ENCODE measurements around the gene TPST2.
"Not testable (repeated sequence)": the region's sequence is repeated elsewhere in the genome, so short reads cannot be mapped to it uniquely, and the experiment has no call there.

The TPST2 gene

GRCh38 chr22:26589845-26590736 is at the start of gene TPST2:
TSS of gene TPST2 (minus strand) at chr22:26590132. CDS start at chr22:26541630, 48,502 bp downstream.
- peak; percentile 75 for DNase-seq

GRCh38 chr22:26636296-26636695 is 46.4 kb upstream of the TPST2 start:
- no peak for DNase-seq

- no peak for DNase-seq
Observed at GRCh38 chr22:26635117-26635516, 45.2 kb upstream of the TPST2 start.

GRCh38 chr22:26634189-26634588 is 44.3 kb upstream of the TPST2 start:
- DNase-seq = no peak

GRCh38 chr22:26632422-26633155 is 42.7 kb upstream of the TPST2 start:
- no peak for DNase-seq

GRCh38 chr22:26631282-26631681 is 41.4 kb upstream of the TPST2 start:
- no peak for DNase-seq

GRCh38 chr22:26629988-26630761 is 40.2 kb upstream of the TPST2 start:
- DNase-seq = no peak

- no peak for DNase-seq
Observed at GRCh38 chr22:26624803-26625202, 34.9 kb upstream of the TPST2 start.

- no peak for DNase-seq
Observed at GRCh38 chr22:26623984-26624383, 34.1 kb upstream of the TPST2 start.

GRCh38 chr22:26621663-26622062 is 31.7 kb upstream of the TPST2 start, which contains the start of gene CRYBA4:
TSS of gene CRYBA4 (plus strand) at chr22:26621963. CDS start at chr22:26622597, 634 bp downstream.
- no peak for DNase-seq

- DNase-seq = no peak
Observed at GRCh38 chr22:26620197-26620596, 30.3 kb upstream of the TPST2 start.

- no peak for DNase-seq
Observed at GRCh38 chr22:26619510-26619909, 29.6 kb upstream of the TPST2 start.

- DNase-seq = no peak
Observed at GRCh38 chr22:26618455-26618854, 28.5 kb upstream of the TPST2 start.

- no peak for DNase-seq
Observed at GRCh38 chr22:26617271-26618199, 27.6 kb upstream of the TPST2 start, which contains the start of gene CRYBB1. TSS of gene CRYBB1 (minus strand) at chr22:26618027. CDS start at chr22:26616319, 1,708 bp downstream.

GRCh38 chr22:26616650-26617049 is 26.7 kb upstream of the TPST2 start:
- DNase-seq = no peak

- no peak for DNase-seq
Observed at GRCh38 chr22:26615830-26616435, 26.0 kb upstream of the TPST2 start.

GRCh38 chr22:26615149-26615548 is 25.2 kb upstream of the TPST2 start:
- no peak for DNase-seq

- no peak for DNase-seq
Observed at GRCh38 chr22:26614322-26614721, 24.4 kb upstream of the TPST2 start.

GRCh38 chr22:26613753-26614152 is 23.8 kb upstream of the TPST2 start:
- DNase-seq = not testable (repeated sequence)

- no peak for DNase-seq
Observed at GRCh38 chr22:26612652-26613051, 22.7 kb upstream of the TPST2 start.

GRCh38 chr22:26610996-26611395 is 21.1 kb upstream of the TPST2 start:
- no peak for DNase-seq
